Fibroblast of lung (primary cell): ENCODE measurements around the gene RPL29. TPM values are rescaled to one million over a fixed set of nuclear protein-coding genes. Genes with fewer than 3 reads are reported as not detected.

ENCODE experiments used
- DNase-seq, 2 donors: peaks; one replicate each; pipeline versions ENCODE4 v3.0.0 to v3.0.0-alpha.2; 2010; ENCODE audit warnings: low read depth in 2 of 2
- H2AFZ ChIP-seq: 2 replicates; pipeline ENCODE4 v1.5.1; 2012; ENCODE audit warnings: low read length, control low read depth, inconsistent platforms
- H3K27ac ChIP-seq: 2 replicates; pipeline ENCODE4 v1.5.1; 2011; ENCODE audit warnings: low read length, control low read depth; ENCODE audit not compliant: insufficient read depth
- H3K27me3 ChIP-seq: 2 replicates; pipeline ENCODE4 v1.5.1; 2011; ENCODE audit warnings: mild to moderate bottlenecking, low read length; ENCODE audit not compliant: control insufficient read depth, insufficient read depth
- H3K36me3 ChIP-seq: 2 replicates; pipeline ENCODE4 v1.5.1; 2011; ENCODE audit warnings: low read length; ENCODE audit not compliant: control insufficient read depth, insufficient read depth
- H3K4me1 ChIP-seq: 2 replicates; pipeline ENCODE4 v1.5.1; 2011; ENCODE audit warnings: low read length; ENCODE audit not compliant: control insufficient read depth, insufficient read depth; ENCODE audit errors: extremely low read depth
- H3K4me2 ChIP-seq: 2 replicates; pipeline ENCODE4 v1.5.1; 2011; ENCODE audit warnings: low read length, control low read depth; ENCODE audit not compliant: insufficient read depth; ENCODE audit errors: extremely low read depth
- H3K4me3 ChIP-seq, 4 experiments: fragments of 200-600 bp in 1 of 4; sonication (generic) in 1 of 4; replicated peaks in 1 of 4; 2 replicates each; pipeline ENCODE4 v1.5.1; 2011 to 2016; ENCODE audit warnings: low read length in 4 of 4, low read depth in 3 of 4, mild to moderate bottlenecking in 3 of 4, control low read depth in 2 of 4, inconsistent platforms in 1 of 4, mixed read lengths in 1 of 4; ENCODE audit not compliant: insufficient read depth in 1 of 4; ENCODE audit errors: control extremely low read depth in 1 of 4
- H3K79me2 ChIP-seq: 2 replicates; pipeline ENCODE4 v1.5.1; 2012; ENCODE audit warnings: mild to moderate bottlenecking, low read length, inconsistent platforms; ENCODE audit not compliant: control insufficient read depth, insufficient read depth
- H3K9ac ChIP-seq: 2 replicates; pipeline ENCODE4 v1.5.1; 2011; ENCODE audit warnings: mild to moderate bottlenecking, low read length, control low read depth; ENCODE audit not compliant: insufficient read depth
- H3K9me3 ChIP-seq: 2 replicates; pipeline ENCODE4 v1.5.1; 2012; ENCODE audit warnings: low read depth, low read length; ENCODE audit not compliant: control insufficient read depth, insufficient read depth
- H4K20me1 ChIP-seq: 2 replicates; pipeline ENCODE4 v1.5.1; 2011; ENCODE audit warnings: low read length; ENCODE audit not compliant: control insufficient read depth, insufficient read depth; ENCODE audit errors: extremely low read depth
- EZH2 ChIP-seq: IDR thresholded peaks from 2 replicates; pipeline ENCODE4 v1.5.1; 2012; ENCODE audit warnings: low read length, control low read depth, mild to moderate bottlenecking; ENCODE audit errors: missing control alignments
- polyA plus RNA-seq, 2 donors: library from polyadenylated mRNA; depleted of rRNA in 1 of 2; stranded (reverse) in 1 of 2; unstranded in 1 of 2; fragments of >200 nt; gene quantifications; 2 replicates each; pipeline ENCODE4 v1.2.1, GENCODE V29; 2011 to 2012; ENCODE audit warnings: missing spikeins in 1 of 2
- total RNA-seq: library from RNA; depleted of rRNA; stranded (reverse); fragments of >200 nt; gene quantifications from 2 replicates; pipeline ENCODE4 v1.2.1, GENCODE V29; 2014
- TF ChIP-seq, protein P1 (sequence below), 2 donors: IDR thresholded peaks in 1 of 2; conservative IDR thresholded peaks in 1 of 2; 1 replicate in 1 of 2; 2 replicates in 1 of 2; pipeline ENCODE4 v1.5.1; 2011 to 2012; ENCODE audit warnings: low read length in 2 of 2, control low read depth in 1 of 2, inconsistent platforms in 1 of 2, low read depth in 1 of 2, mild to moderate bottlenecking in 1 of 2

Gene RPL29
- total and polyA plus RNA-seq, 2 donors (not counting 1 experiment from before 2014, with no cell fraction given), result 1,076 to 1,512 TPM

DNA sequence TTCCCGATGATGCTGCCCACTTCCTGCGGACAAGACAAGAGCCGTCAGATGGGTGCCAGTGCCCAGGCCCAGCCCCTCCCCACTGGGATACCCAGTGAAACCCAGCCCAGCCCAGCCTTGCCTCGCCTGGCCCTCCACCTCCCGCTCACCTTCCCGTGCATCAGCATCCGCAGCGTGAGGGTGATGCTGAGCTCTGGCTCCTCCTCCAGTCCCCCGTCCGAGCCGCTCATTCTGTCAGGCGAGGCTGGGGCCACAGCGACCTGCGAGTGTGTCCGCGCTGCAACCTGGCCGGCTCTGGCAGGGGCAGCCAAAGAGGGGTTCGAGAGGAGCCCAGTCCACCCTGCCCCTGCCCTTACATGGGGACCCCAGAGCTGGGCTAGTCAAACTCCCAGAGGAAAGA lies 34.7 kb downstream of the RPL29 start:
- no peak overlapping the region for H3K4me3 ChIP-seq
- no peak overlapping the region for H2AFZ ChIP-seq
- H3K36me3 ChIP-seq, result peaks cover 12% of the 10 kb centered on the region
- H3K79me2 ChIP-seq, result peaks cover 9% of the 10 kb centered on the region
- H3K27me3 ChIP-seq, result no peaks in the 10 kb centered on the region
- no peak for TF ChIP-seq EZH2
- TF ChIP-seq, protein P1, sequence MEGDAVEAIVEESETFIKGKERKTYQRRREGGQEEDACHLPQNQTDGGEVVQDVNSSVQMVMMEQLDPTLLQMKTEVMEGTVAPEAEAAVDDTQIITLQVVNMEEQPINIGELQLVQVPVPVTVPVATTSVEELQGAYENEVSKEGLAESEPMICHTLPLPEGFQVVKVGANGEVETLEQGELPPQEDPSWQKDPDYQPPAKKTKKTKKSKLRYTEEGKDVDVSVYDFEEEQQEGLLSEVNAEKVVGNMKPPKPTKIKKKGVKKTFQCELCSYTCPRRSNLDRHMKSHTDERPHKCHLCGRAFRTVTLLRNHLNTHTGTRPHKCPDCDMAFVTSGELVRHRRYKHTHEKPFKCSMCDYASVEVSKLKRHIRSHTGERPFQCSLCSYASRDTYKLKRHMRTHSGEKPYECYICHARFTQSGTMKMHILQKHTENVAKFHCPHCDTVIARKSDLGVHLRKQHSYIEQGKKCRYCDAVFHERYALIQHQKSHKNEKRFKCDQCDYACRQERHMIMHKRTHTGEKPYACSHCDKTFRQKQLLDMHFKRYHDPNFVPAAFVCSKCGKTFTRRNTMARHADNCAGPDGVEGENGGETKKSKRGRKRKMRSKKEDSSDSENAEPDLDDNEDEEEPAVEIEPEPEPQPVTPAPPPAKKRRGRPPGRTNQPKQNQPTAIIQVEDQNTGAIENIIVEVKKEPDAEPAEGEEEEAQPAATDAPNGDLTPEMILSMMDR (conservative IDR thresholded peaks at IDR 0.05 in 1 of 2, IDR thresholded peaks at IDR 0.05 in 1 of 2; ENCODE audit: low read depth in 1 of 2, low read length in 2 of 2), result no peak
- no peak overlapping the region for H3K27ac ChIP-seq
- no peaks in the 10 kb centered on the region for H4K20me1 ChIP-seq
- DNase-seq, result no peak
- H3K4me1 ChIP-seq, result peaks cover 5% of the 10 kb centered on the region
- no peaks in the 10 kb centered on the region for H3K9me3 ChIP-seq
- H3K9ac ChIP-seq, result no peak overlapping the region
- no peak overlapping the region for H3K4me2 ChIP-seq

- H3K79me2 ChIP-seq, result peaks cover 5% of the 10 kb centered on the region
- TF ChIP-seq, protein P1 (conservative IDR thresholded peaks at IDR 0.05 in 1 of 2, IDR thresholded peaks at IDR 0.05 in 1 of 2; ENCODE audit: low read depth in 1 of 2, low read length in 2 of 2), result no peak
- no peak for TF ChIP-seq EZH2
These were observed 35.3 kb downstream of the RPL29 start for GRCh38 chr3:51960386-51960785.

DNA sequence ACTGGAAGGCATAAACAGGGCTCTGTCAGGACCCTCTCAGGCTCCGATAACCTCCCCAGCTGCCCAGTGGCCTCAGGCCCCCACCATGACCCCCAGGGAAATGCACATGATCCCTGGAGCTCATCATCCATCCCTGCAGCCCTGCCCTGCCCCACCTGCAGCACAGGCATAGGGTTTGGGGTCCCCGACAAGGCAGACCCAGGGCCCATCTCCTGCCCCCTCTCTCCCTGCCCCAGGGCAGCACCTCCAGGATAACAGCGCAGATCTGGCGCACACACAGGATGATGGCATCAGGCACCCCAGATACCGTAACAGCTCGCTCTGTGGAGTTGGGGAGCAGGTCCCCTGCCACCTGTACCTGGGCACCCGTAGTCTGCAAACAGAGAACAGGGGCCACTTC lies 36.0 kb downstream of the RPL29 start:
- H2AFZ ChIP-seq, result no peak overlapping the region
- H3K9me3 ChIP-seq, result no peaks in the 10 kb centered on the region
- no peak for DNase-seq
- peaks cover 12% of the 10 kb centered on the region for H3K36me3 ChIP-seq
- H3K27me3 ChIP-seq, result peaks cover 3% of the 10 kb centered on the region
- H3K4me1 ChIP-seq, result peaks cover 2% of the 10 kb centered on the region
- H3K4me2 ChIP-seq, result no peak overlapping the region
- no peak for TF ChIP-seq EZH2
- TF ChIP-seq, protein P1 (conservative IDR thresholded peaks at IDR 0.05 in 1 of 2, IDR thresholded peaks at IDR 0.05 in 1 of 2; ENCODE audit: low read depth in 1 of 2, low read length in 2 of 2), result no peak
- H3K27ac ChIP-seq, result no peak overlapping the region
- H4K20me1 ChIP-seq, result no peaks in the 10 kb centered on the region
- no peak overlapping the region for H3K9ac ChIP-seq
- H3K4me3 ChIP-seq, result no peak overlapping the region
- peaks cover 3% of the 10 kb centered on the region for H3K79me2 ChIP-seq

More at GRCh38 chr3:51960386-51960785, 35.3 kb downstream of the RPL29 start:
- Histone ChIP-seq H3K4me1 (peaks cover 2% of the 10 kb centered on the region), H3K9ac (no peak overlapping the region), H3K36me3 (peaks cover 12% of the 10 kb centered on the region), H3K4me3 (no peak overlapping the region), H3K4me2 (no peak overlapping the region), H3K9me3 (no peaks in the 10 kb centered on the region), H4K20me1 (no peaks in the 10 kb centered on the region), H2AFZ (no peak overlapping the region), H3K27me3 (no peaks in the 10 kb centered on the region), H3K27ac (no peak overlapping the region)
- DNase-seq, result no peak
